ENCODE results near the gene SPRR5.

- no peak for TF ChIP-seq POLR2A (IDR thresholded peaks at IDR 0.05)
- TF ChIP-seq, protein P1, sequence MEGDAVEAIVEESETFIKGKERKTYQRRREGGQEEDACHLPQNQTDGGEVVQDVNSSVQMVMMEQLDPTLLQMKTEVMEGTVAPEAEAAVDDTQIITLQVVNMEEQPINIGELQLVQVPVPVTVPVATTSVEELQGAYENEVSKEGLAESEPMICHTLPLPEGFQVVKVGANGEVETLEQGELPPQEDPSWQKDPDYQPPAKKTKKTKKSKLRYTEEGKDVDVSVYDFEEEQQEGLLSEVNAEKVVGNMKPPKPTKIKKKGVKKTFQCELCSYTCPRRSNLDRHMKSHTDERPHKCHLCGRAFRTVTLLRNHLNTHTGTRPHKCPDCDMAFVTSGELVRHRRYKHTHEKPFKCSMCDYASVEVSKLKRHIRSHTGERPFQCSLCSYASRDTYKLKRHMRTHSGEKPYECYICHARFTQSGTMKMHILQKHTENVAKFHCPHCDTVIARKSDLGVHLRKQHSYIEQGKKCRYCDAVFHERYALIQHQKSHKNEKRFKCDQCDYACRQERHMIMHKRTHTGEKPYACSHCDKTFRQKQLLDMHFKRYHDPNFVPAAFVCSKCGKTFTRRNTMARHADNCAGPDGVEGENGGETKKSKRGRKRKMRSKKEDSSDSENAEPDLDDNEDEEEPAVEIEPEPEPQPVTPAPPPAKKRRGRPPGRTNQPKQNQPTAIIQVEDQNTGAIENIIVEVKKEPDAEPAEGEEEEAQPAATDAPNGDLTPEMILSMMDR (IDR thresholded peaks at IDR 0.05), result no peak
Observed at GRCh38 chr1:152983234-152983633, 36.2 kb downstream of the SPRR5 start.

Measured in heart left ventricle (tissue), 13 donors.